IMR-90 (cell line): Measurements from ENCODE around the gene AFM. TPM values are rescaled to one million over a fixed set of nuclear protein-coding genes. Genes with fewer than 3 reads are reported as not detected.

Experiments used
- ATAC-seq: fragments of 200-7000 bp; cut with Tn5 transposase; 2 replicates; pipeline ENCODE4 v1.9.1; 2020; ENCODE audit warnings: low read depth, mild to moderate bottlenecking, moderate library complexity
- BruUV-seq: library from RNA; stranded (reverse); fragments of 400-500 nt; replicated peaks from 2 replicates; lab custom pipeline; 2021; lab: Mats Ljungman, UMichigan
- CTCF ChIA-PET: fragments of 300-600 bp; formaldehyde crosslinking; extraction: SDS; loops from one replicate; lab custom pipeline; 2021; ENCODE audit warnings: antibody characterized with exemption; lab: Yijun Ruan, JAX
- POLR2A ChIA-PET: fragments of 300-600 bp; sonication (Branson Sonifier 250); formaldehyde crosslinking; loops from one replicate; lab custom pipeline; 2022; ENCODE audit warnings: antibody characterized with exemption; ENCODE audit not compliant: unreplicated experiment; lab: Charles Lee
- DNase-seq: peaks from one replicate; pipeline ENCODE4 v3.0.0; 2013
- H2AFZ ChIP-seq: replicated peaks from 2 replicates; pipeline ENCODE3; 2013; ENCODE audit warnings: low read length, mild to moderate bottlenecking; ENCODE audit not compliant: poor library complexity
- H2AK5ac ChIP-seq: 2 replicates; pipeline ENCODE4 v1.6.1; 2013; ENCODE audit warnings: low read depth, low read length, inconsistent platforms
- H2AK9ac ChIP-seq: replicated peaks from 2 replicates; pipeline ENCODE3; 2013; ENCODE audit warnings: mild to moderate bottlenecking, low read depth, low read length, moderate library complexity; ENCODE audit not compliant: poor library complexity
- H2BK120ac ChIP-seq: 2 replicates; pipeline ENCODE4 v1.6.1; 2013; ENCODE audit warnings: low read depth, low read length, inconsistent platforms
- H2BK15ac ChIP-seq: 3 replicates; pipeline ENCODE4 v1.6.1; 2013; ENCODE audit warnings: low read depth, low read length, inconsistent platforms
- H2BK20ac ChIP-seq: 2 replicates; pipeline ENCODE4 v1.6.1; 2013; ENCODE audit warnings: low read depth, mild to moderate bottlenecking, inconsistent platforms, low read length, moderate library complexity
- H2BK5ac ChIP-seq: 2 replicates; pipeline ENCODE4 v1.6.1; 2013; ENCODE audit warnings: mild to moderate bottlenecking, low read depth, low read length, inconsistent platforms; ENCODE audit not compliant: poor library complexity, severe bottlenecking
- H3K14ac ChIP-seq: replicated peaks from 2 replicates; pipeline ENCODE4 v1.6.1; 2013; ENCODE audit warnings: low read depth, low read length, inconsistent platforms
- H3K18ac ChIP-seq: 2 replicates; pipeline ENCODE4 v1.6.1; 2013; ENCODE audit warnings: low read depth, low read length, control low read depth
- H3K23ac ChIP-seq: 2 replicates; pipeline ENCODE4 v1.6.1; 2013; ENCODE audit warnings: low read depth, low read length, inconsistent platforms
- H3K27ac ChIP-seq: 2 replicates; pipeline ENCODE4 v1.5.1; 2013; ENCODE audit warnings: mild to moderate bottlenecking, control low read depth, low read length; ENCODE audit not compliant: insufficient read depth
- H3K27me3 ChIP-seq: 2 replicates; pipeline ENCODE4 v1.6.1; 2013; ENCODE audit warnings: low read length; ENCODE audit not compliant: control insufficient read depth, insufficient read depth
- H3K36me3 ChIP-seq: 2 replicates; pipeline ENCODE4 v1.6.1; 2013; ENCODE audit warnings: low read length, mixed read lengths; ENCODE audit not compliant: control insufficient read depth, insufficient read depth
- H3K4ac ChIP-seq: 2 replicates; pipeline ENCODE4 v1.6.1; 2013; ENCODE audit warnings: low read depth, low read length, inconsistent platforms
- H3K4me1 ChIP-seq: 2 replicates; pipeline ENCODE4 v1.6.1; 2013; ENCODE audit warnings: low read length, mixed read lengths; ENCODE audit not compliant: control insufficient read depth, insufficient read depth
- H3K4me2 ChIP-seq: 2 replicates; pipeline ENCODE4 v1.6.1; 2013; ENCODE audit warnings: low read depth, mild to moderate bottlenecking, control low read depth, low read length, moderate library complexity
- H3K4me3 ChIP-seq: 2 replicates; pipeline ENCODE4 v1.5.1; 2013; ENCODE audit warnings: low read depth, mild to moderate bottlenecking, control low read depth, low read length, moderate library complexity; ENCODE audit not compliant: insufficient read depth
- H3K56ac ChIP-seq: 2 replicates; pipeline ENCODE4 v1.6.1; 2013; ENCODE audit warnings: low read length, inconsistent platforms; ENCODE audit not compliant: insufficient read depth; ENCODE audit errors: extremely low read depth
- H3K79me1 ChIP-seq, 2 experiments: 2 replicates each; pipeline ENCODE4 v1.6.1; 2013; ENCODE audit warnings: low read length in 2 of 2, inconsistent platforms in 1 of 2, low read depth in 1 of 2
- H3K9ac ChIP-seq: 2 replicates; pipeline ENCODE4 v1.6.1; 2013; ENCODE audit warnings: low read depth, low read length, control low read depth
- H3K9me1 ChIP-seq: 2 replicates; pipeline ENCODE4 v1.6.1; 2013; ENCODE audit warnings: low read length, inconsistent platforms; ENCODE audit not compliant: insufficient read depth
- H3K9me3 ChIP-seq: 2 replicates; pipeline ENCODE4 v1.6.1; 2013; ENCODE audit warnings: low read length; ENCODE audit not compliant: control insufficient read depth, insufficient read depth
- H4K20me1 ChIP-seq: 2 replicates; pipeline ENCODE4 v1.6.1; 2013; ENCODE audit warnings: low read length, inconsistent platforms; ENCODE audit not compliant: insufficient read depth
- H4K5ac ChIP-seq: 2 replicates; pipeline ENCODE4 v1.6.1; 2013; ENCODE audit warnings: mild to moderate bottlenecking, low read depth, low read length, control low read depth
- H4K8ac ChIP-seq, 2 experiments: 2 replicates each; pipeline ENCODE4 v1.6.1; 2013; ENCODE audit warnings: low read depth in 2 of 2, low read length in 2 of 2, control low read depth in 1 of 2, inconsistent platforms in 1 of 2
- H4K91ac ChIP-seq: 2 replicates; pipeline ENCODE4 v1.6.1; 2013; ENCODE audit warnings: low read depth, low read length, inconsistent platforms; ENCODE audit not compliant: insufficient read depth
- CEBPB ChIP-seq: IDR thresholded peaks from 2 replicates; pipeline ENCODE4 v1.6.1; 2012; ENCODE audit warnings: low read depth, low read length, improper control_type of control experiment
- ELK1 ChIP-seq: fragments of 150-350 bp; IDR thresholded peaks from 2 replicates; pipeline ENCODE4 v1.6.1; 2016; ENCODE audit warnings: low read depth, mild to moderate bottlenecking, low read length, moderate library complexity, borderline replicate concordance
- MAFK ChIP-seq: IDR thresholded peaks from 2 replicates; pipeline ENCODE4 v1.6.1; 2012; ENCODE audit warnings: low read depth, low read length, improper control_type of control experiment
- MAZ ChIP-seq: IDR thresholded peaks from 2 replicates; pipeline ENCODE4 v1.6.1; 2012; ENCODE audit warnings: low read depth, mild to moderate bottlenecking, low read length, improper control_type of control experiment, moderate library complexity, borderline replicate concordance
- MXI1 ChIP-seq: IDR thresholded peaks from 2 replicates; pipeline ENCODE4 v1.6.1; 2012; ENCODE audit warnings: low read depth, mild to moderate bottlenecking, low read length, moderate library complexity, borderline replicate concordance
- NFE2L2 ChIP-seq: fragments of 150-350 bp; IDR thresholded peaks from 2 replicates; pipeline ENCODE4 v1.6.1; 2016; ENCODE audit warnings: low read depth, mild to moderate bottlenecking, low read length
- POLR2A ChIP-seq: IDR thresholded peaks from 2 replicates; pipeline ENCODE4 v1.6.1; 2012; ENCODE audit warnings: mild to moderate bottlenecking, low read depth, low read length
- RCOR1 ChIP-seq: IDR thresholded peaks from 2 replicates; pipeline ENCODE4 v1.6.1; 2012; ENCODE audit warnings: mild to moderate bottlenecking, low read length, improper control_type of control experiment; ENCODE audit not compliant: insufficient replicate concordance
- RFX5 ChIP-seq: IDR thresholded peaks from 2 replicates; pipeline ENCODE4 v1.8.0; 2012; ENCODE audit warnings: low read depth, mild to moderate bottlenecking, low read length, moderate library complexity
- USF2 ChIP-seq: fragments of 150-350 bp; IDR thresholded peaks from 2 replicates; pipeline ENCODE4 v1.6.1; 2017; ENCODE audit warnings: mild to moderate bottlenecking, antibody characterized with exemption, low read length, low read depth
- WGBS, 2 experiments: methylation state at CpG; one replicate each; pipeline versions ENCODE4 v1.1.5 to v1.1.7; 2013; ENCODE audit warnings: missing lambda C conversion rate in 2 of 2; ENCODE audit not compliant: insufficient read length in 1 of 2; ENCODE audit errors: extremely low coverage in 2 of 2; 5-methylcytosine and 5-hydroxymethylcytosine counted together
- dilution Hi-C: fragments of 300-500 bp; cut with HindIII; formaldehyde crosslinking; loops from one replicate; pipeline ENCODE4 v1.14.3; 2018; ENCODE audit warnings: low sequenced_read_pairs; ENCODE audit not compliant: unreplicated experiment
- in situ Hi-C: fragments of 300-500 bp; cut with MboI; formaldehyde crosslinking; loops from 3 replicates; pipeline ENCODE4 v1.14.3; 2019; ENCODE audit warnings: low sequenced_read_pairs, inconsistent platforms, mixed read lengths
- intact Hi-C: fragments of 100-400 bp; cut with micrococcal nuclease; formaldehyde crosslinking; loops from 2 replicates; pipeline ENCODE4 v1.10.0; 2022
- polyA plus RNA-seq, 3 experiments: library from polyadenylated mRNA; depleted of rRNA; stranded (reverse); fragments of >200 nt; gene quantifications; 2 replicates each; pipeline ENCODE4 v1.2.3, GENCODE V29; 2012; ENCODE audit warnings: low replicate concordance in 1 of 3
- total RNA-seq: library from RNA; depleted of rRNA; stranded (reverse); fragments of >200 nt; gene quantifications from 2 replicates; pipeline ENCODE4 v1.2.3, GENCODE V29; 2012

AFM gene
- total and polyA plus RNA-seq, 2 of the 4 experiments (the other 2 are of a cell fraction), result not detected

- Histone ChIP-seq H3K4ac (no peak overlapping the region), H3K14ac (no peak overlapping the region), H3K27me3 (peaks cover 7% of the 10 kb centered on the region), H3K9ac (no peak overlapping the region), H4K91ac (no peak overlapping the region), H2AK9ac (no peak overlapping the region), H2AFZ (no peak overlapping the region), H3K9me3 (no peaks in the 10 kb centered on the region), H4K20me1 (no peaks in the 10 kb centered on the region), H3K9me1 (no peaks in the 10 kb centered on the region), H3K4me3 (no peak overlapping the region), H3K79me1 (no peaks in the 10 kb centered on the region), H2BK15ac (no peak overlapping the region), H2BK20ac (no peak overlapping the region), H4K5ac (no peak overlapping the region), H3K4me1 (no peaks in the 10 kb centered on the region), H2BK5ac (no peak overlapping the region), H4K8ac (no peak overlapping the region), H2BK120ac (no peak overlapping the region), H2AK5ac (no peak overlapping the region), H3K27ac (no peak overlapping the region), H3K36me3 (no peaks in the 10 kb centered on the region), H3K18ac (no peak overlapping the region), H3K4me2 (no peak overlapping the region), H3K56ac (no peak overlapping the region), H3K23ac (no peak overlapping the region)
- BruUV-seq, result no TSS peak
- ChIA-PET CTCF (interaction anchor here (0.6 kb wide), 1 partner anchor 117 kb away, joined by 4 read pairs; no protein-coding TSS in a partner anchor), POLR2A (no interaction called here)
- dilution Hi-C loops (no loop called here), intact Hi-C loops (no loop called here), in situ Hi-C loops (no loop called here)
- ATAC-seq (no peak), DNase-seq (no peak)
- no CpG with 5 or more reads among the region's 1 CpG for WGBS, 2 experiments
- TF ChIP-seq NFE2L2, result no peak
- no peak for TF ChIP-seq RCOR1
- no peak for TF ChIP-seq ELK1
- no peak for TF ChIP-seq RFX5
- no peak for TF ChIP-seq CEBPB
- no peak for TF ChIP-seq MAZ
- no peak for TF ChIP-seq POLR2A
- TF ChIP-seq USF2, result no peak
- TF ChIP-seq MAFK, result no peak
- TF ChIP-seq MXI1, result no peak
Measured at GRCh38 chr4:73431813-73432168, 49.8 kb upstream of the AFM start.
